Measurements from ENCODE around the gene DNAH8.
A peak's percentile ranks its signal among the peaks of the same experiment; 100 is the strongest.

The DNAH8 gene

GRCh38 chr6:38724343-38724742 is 9.2 kb downstream of the DNAH8 start:
- Mint-ChIP-seq H3K27ac (no peak overlapping the region), H3K4me1 (peaks cover 22% of the 10 kb centered on the region), H3K9me3 (no peaks in the 10 kb centered on the region), H3K36me3 (ENCODE audit: low read depth) (no peaks in the 10 kb centered on the region), H3K4me3 (no peak overlapping the region), H3K27me3 (ENCODE audit: low read depth) (no peaks in the 10 kb centered on the region)
- TF ChIP-seq CTCF (IDR thresholded peaks at IDR 0.05; ENCODE audit: unreplicated experiment in 3 of 3), result no peak

DNA sequence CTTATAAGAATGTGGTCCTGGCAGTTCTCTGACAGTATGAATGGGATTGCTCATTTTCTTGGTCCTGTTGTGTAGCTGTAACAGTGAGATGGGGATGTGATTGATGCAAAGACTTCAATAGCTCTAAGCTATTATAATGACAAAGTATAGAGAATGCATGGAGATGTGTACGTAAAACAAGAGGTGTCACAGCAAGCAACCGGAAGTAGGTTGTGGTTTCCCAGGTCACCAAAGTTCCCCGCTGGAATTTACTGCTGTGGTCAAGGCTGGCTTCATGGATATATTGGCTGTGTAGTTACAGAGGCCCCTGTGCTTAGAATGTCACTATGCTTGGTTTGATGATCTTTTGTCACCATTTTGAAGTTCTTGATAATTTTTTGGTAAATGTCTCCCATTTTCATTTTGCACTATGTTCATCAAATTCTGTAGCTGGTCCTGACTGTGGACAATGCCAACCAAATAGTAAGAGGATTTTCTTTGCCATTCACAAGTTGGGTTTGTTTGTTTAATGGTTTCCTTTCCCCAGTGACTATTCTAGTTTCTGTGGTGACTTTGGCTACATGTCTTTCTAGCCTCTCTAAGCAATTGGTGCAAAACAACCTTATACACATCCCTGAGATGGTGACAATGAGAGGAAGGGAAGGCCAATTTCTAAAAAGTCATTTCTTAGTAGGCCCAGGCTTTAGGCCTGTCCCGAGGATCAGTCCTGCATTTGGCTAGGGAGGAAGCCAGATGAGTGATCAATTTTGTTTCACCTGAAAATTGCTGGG is 10.5 kb downstream of the DNAH8 start:
- no peaks in the 10 kb centered on the region for H3K27me3 Mint-ChIP-seq (ENCODE audit: low read depth)
- H3K4me3 Mint-ChIP-seq, result no peak overlapping the region
- H3K27ac Mint-ChIP-seq, result no peak overlapping the region
- no peaks in the 10 kb centered on the region for H3K36me3 Mint-ChIP-seq (ENCODE audit: low read depth)
- peaks cover 23% of the 10 kb centered on the region for H3K4me1 Mint-ChIP-seq
- no peak for TF ChIP-seq CTCF (IDR thresholded peaks at IDR 0.05; ENCODE audit: unreplicated experiment in 3 of 3)
- H3K9me3 Mint-ChIP-seq, result no peaks in the 10 kb centered on the region

DNA sequence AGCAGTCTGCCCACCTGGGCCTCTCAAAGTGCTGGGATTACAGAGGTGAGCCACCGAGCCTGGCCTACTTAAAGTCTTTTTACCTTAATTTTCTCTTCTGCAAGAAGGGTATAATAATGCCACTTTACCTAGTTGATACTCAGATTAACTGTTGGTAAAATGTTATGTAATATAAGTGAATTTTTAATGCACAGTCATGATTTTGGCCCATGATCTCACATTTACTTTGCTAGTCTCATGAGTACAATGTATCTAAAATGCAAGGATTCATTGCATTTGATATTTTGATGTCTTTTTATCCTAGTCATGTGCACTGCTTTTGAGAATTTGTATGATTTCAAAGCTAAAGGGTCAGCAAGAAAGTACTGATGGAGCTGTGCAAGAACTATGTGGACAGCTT is 13.1 kb downstream of the DNAH8 start:
- Mint-ChIP-seq H3K36me3 (ENCODE audit: low read depth) (no peaks in the 10 kb centered on the region), H3K27ac (no peak overlapping the region), H3K9me3 (peaks cover under 1% of the 10 kb centered on the region), H3K27me3 (ENCODE audit: low read depth) (no peaks in the 10 kb centered on the region), H3K4me1 (peaks cover 14% of the 10 kb centered on the region), H3K4me3 (no peak overlapping the region)
- TF ChIP-seq CTCF (IDR thresholded peaks at IDR 0.05; ENCODE audit: unreplicated experiment in 3 of 3), result no peak

- no peaks in the 10 kb centered on the region for H3K27me3 Mint-ChIP-seq (ENCODE audit: low read depth)
- TF ChIP-seq CTCF (IDR thresholded peaks at IDR 0.05; ENCODE audit: unreplicated experiment in 3 of 3), result no peak
- H3K27ac Mint-ChIP-seq, result peak overlapping the region in 2 of 3 experiments; percentile 69 to 73
- peaks cover 14% of the 10 kb centered on the region for H3K4me1 Mint-ChIP-seq
- peaks cover 4% of the 10 kb centered on the region for H3K9me3 Mint-ChIP-seq
- no peak overlapping the region for H3K4me3 Mint-ChIP-seq
- no peaks in the 10 kb centered on the region for H3K36me3 Mint-ChIP-seq (ENCODE audit: low read depth)
These were observed 15.2 kb downstream of the DNAH8 start for GRCh38 chr6:38730140-38730862.

- H3K4me1 Mint-ChIP-seq, result peaks cover 9% of the 10 kb centered on the region
- no peak overlapping the region for H3K4me3 Mint-ChIP-seq
- no peaks in the 10 kb centered on the region for H3K36me3 Mint-ChIP-seq (ENCODE audit: low read depth)
- TF ChIP-seq CTCF (IDR thresholded peaks at IDR 0.05; ENCODE audit: unreplicated experiment in 3 of 3), result no peak
- H3K27ac Mint-ChIP-seq, result no peak overlapping the region
- H3K27me3 Mint-ChIP-seq (ENCODE audit: low read depth), result peaks cover 4% of the 10 kb centered on the region
- H3K9me3 Mint-ChIP-seq, result peaks cover 9% of the 10 kb centered on the region
These were observed 21.8 kb downstream of the DNAH8 start for GRCh38 chr6:38736951-38737350.
